Sigmoid colon (tissue), 4 donors: Measurements from ENCODE around the gene PTPA.

ENCODE experiments used
- CTCF ChIP-seq, 4 experiments: fragments of 450-650 bp in 3 of 4; fragments of 200-600 bp in 1 of 4; IDR thresholded peaks; one replicate each; pipeline ENCODE4 v1.5.1; 2016 to 2019; ENCODE audit warnings: antibody characterized with exemption in 4 of 4, mild to moderate bottlenecking in 3 of 4, moderate library complexity in 2 of 4
- EP300 ChIP-seq, 4 donors: sonication (generic); formaldehyde crosslinking; IDR thresholded peaks; one replicate each; pipeline ENCODE4 v1.6.1; 2017; ENCODE audit warnings: antibody characterized with exemption in 4 of 4
- POLR2A ChIP-seq, 2 donors: fragments of 450-650 bp; IDR thresholded peaks; one replicate each; pipeline ENCODE4 v1.6.1; 2016; ENCODE audit warnings: antibody characterized with exemption in 2 of 2, mild to moderate bottlenecking in 2 of 2, moderate library complexity in 2 of 2
- POLR2AphosphoS5 ChIP-seq, 4 donors: sonication (generic); formaldehyde crosslinking; IDR thresholded peaks; one replicate each; pipeline ENCODE4 v1.6.1; 2017; ENCODE audit warnings: antibody characterized with exemption in 4 of 4

GRCh38 chr9:129193655-129194054, 82.4 kb downstream of the PTPA start:
- TF ChIP-seq CTCF (IDR thresholded peaks at IDR 0.05) (no peak), POLR2AphosphoS5 (IDR thresholded peaks at IDR 0.05) (no peak), POLR2A (IDR thresholded peaks at IDR 0.05) (no peak), EP300 (IDR thresholded peaks at IDR 0.05) (no peak)
